GM21529 (cell line): Measurements from ENCODE around the gene OR2G6.
"Not testable (repeated sequence)": the region's sequence is repeated elsewhere in the genome, so short reads cannot be mapped to it uniquely, and the experiment has no call there.

Experiments used
- ATAC-seq: cut with Tn5 transposase; IDR thresholded peaks from one replicate; pipeline ENCODE4 v1.9.1; 2021; ENCODE audit not compliant: unreplicated experiment

The OR2G6 gene

GRCh38 chr1:248573856-248574255, 66.0 kb downstream of the OR2G6 start:
- not testable (repeated sequence) for ATAC-seq

- ATAC-seq, result not testable (repeated sequence)
Measured at GRCh38 chr1:248574657-248575056, 66.8 kb downstream of the OR2G6 start, which contains the start of gene OR2T34. Gene OR2T34, minus strand, starts transcription at chr1:248574757. Its CDS starts 0 bp downstream, at chr1:248574757.

GRCh38 chr1:248576260-248576980, 68.5 kb downstream of the OR2G6 start:
- no peak for ATAC-seq
